Measurements from ENCODE around the gene BRICD5.
"Not testable (repeated sequence)": the region's sequence is repeated elsewhere in the genome, so short reads cannot be mapped to it uniquely, and the experiment has no call there.

BRICD5 gene

DNA sequence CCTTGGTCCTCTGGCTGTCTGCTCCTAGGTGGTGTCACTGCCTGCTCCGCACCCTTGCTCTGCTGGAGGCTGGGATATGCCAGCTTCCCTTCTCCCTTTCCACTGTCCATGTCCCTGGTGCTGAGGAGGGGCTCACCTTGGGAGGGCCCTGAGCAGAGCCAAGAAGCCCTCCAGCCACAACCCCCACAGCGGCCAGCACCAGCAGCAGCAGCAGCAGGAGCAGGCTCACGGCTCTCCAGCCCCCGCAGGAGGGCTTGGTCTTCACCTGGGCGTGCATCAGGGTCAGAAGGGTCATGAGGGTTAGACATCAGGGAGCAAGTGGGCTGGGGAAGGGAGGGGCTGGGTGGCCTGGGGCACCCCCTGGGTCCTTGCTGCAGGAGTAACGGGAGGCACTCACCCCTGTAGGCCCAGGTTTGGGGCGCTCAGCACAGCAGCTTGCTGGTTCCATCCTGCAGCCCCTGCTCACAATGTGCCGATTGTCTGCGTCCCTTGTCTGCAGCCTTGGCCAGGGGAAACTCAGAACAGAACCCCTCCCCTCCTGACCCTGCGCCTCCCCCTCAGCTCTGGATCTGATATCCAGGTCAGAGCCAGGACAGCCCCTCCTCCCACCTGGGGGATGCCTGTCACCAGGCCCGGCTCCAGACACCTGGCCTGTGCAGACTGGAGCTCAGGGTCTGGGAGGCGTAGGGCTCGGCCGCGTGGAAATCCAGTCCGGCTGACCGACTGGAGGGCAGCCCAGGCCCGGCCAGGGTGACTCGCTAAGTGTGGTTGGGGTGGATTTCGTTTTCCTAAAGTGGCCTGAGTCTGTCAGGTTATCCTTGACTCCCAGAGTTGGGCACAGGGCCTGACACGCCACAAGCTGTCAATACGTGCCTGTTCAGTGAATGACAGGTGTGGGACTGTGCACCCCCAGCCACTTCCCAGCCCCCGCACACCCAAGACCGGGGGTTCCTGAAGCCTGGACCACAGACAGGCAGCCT, at the start of gene BRICD5:
Gene BRICD5 (minus strand): TSS at position 478 of the 980 bp plus-strand sequence. CDS start 30 bp downstream, at position 448.
- H3K27ac Mint-ChIP-seq: no peak within 1 kb of the TSS
- peaks cover 22% of the 10 kb centered on the region for H3K4me1 Mint-ChIP-seq (ENCODE audit: low read depth)
- no peaks in the 10 kb centered on the region for H3K27me3 Mint-ChIP-seq
- H3K36me3 Mint-ChIP-seq: peaks cover 9% of the 10 kb centered on the region
- H3K4me3 Mint-ChIP-seq: no peak within 1 kb of the TSS
- H3K9me3 Mint-ChIP-seq (ENCODE audit: low read depth): no peaks in the 10 kb centered on the region

GRCh38 chr16:2260250-2260649, 49.6 kb upstream of the BRICD5 start:
- Mint-ChIP-seq H3K4me1 (ENCODE audit: low read depth) (peaks cover 11% of the 10 kb centered on the region), H3K27ac (no peak overlapping the region), H3K4me3 (no peak overlapping the region), H3K9me3 (ENCODE audit: low read depth) (no peaks in the 10 kb centered on the region), H3K27me3 (no peaks in the 10 kb centered on the region), H3K36me3 (peaks cover 4% of the 10 kb centered on the region)

DNA sequence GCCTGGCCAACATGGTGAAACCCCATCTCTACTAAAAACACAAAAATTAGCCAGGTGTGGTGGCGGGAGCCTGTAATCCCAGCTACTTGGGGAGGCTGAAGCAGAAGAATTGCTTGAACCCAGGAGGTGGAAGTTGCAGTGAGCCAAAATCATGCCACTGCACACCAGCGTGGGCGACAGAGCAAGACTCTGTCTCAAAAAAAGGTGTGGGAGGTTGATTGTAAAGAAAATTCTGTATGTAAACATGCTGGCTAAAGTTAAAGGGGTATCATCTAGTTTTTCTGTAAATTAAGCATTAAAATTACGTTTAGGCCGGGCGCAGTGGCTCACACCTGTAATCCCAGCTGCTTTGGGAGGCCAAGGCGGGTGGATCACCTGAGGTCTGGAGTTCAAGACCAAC, 47.9 kb upstream of the BRICD5 start:
- H3K27ac Mint-ChIP-seq: not testable (repeated sequence)

DNA sequence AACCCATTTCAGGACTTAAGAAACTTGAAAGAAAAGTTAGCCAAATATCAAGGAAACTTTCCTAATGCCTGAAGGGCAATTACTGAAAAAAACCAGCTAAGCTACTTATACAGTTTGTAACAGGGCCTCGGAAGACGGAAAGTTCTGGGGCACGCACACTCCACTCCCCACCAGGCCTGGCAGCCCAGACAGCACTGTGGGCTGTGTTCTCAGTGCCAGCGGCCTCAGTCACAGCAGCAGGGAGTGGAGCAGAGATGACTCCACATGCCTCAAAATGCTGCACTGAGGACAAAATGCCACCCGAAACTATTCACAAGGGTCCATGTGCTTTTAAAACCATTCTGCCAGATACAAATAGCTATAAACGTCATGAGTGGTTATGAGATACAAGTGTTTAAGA, 47.1 kb upstream of the BRICD5 start:
- Mint-ChIP-seq H3K27me3 (no peaks in the 10 kb centered on the region), H3K9me3 (ENCODE audit: low read depth) (no peaks in the 10 kb centered on the region), H3K36me3 (peaks cover 4% of the 10 kb centered on the region), H3K27ac (no peak overlapping the region), H3K4me1 (ENCODE audit: low read depth) (peaks cover 4% of the 10 kb centered on the region), H3K4me3 (no peak overlapping the region)

More for the DNA sequence above, 47.9 kb upstream of the BRICD5 start:
- H3K36me3 Mint-ChIP-seq; H3K4me1 Mint-ChIP-seq (ENCODE audit: low read depth); H3K27me3 Mint-ChIP-seq; H3K4me3 Mint-ChIP-seq; H3K9me3 Mint-ChIP-seq (ENCODE audit: low read depth): not testable (repeated sequence)

DNA sequence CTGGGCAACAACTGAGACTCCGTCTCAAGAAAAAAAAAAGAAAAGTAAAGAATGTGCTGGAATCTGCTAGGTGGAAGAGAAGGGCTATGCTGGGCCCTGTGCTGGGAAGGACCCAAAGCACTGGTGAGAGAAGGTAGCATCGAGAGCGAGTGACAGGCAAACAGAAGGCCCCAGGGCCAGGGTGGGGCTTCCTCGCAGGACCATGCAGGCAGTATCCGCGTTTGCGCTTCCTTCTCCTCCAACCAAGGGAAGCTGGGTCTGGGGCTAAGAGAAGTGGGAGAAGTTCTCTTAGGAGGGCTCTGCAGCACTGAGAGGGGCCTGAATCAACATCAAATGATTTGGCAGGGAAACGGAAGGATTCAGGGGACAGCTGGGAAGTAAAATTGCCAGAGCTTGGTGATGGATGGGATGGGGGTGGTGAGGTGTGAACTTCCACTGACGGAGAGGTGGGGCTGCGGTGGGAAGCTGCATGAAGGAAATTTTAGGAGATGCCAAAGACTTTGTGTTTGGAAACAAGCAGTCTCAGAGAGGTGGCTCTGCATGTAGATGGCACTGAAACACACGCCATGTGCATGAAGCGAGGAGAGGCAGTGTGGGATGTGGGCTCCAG, 46.0 kb upstream of the BRICD5 start:
- Mint-ChIP-seq H3K36me3 (peaks cover 4% of the 10 kb centered on the region), H3K9me3 (ENCODE audit: low read depth) (no peaks in the 10 kb centered on the region), H3K27ac (peak overlapping the region; percentile 46)

GRCh38 chr16:2253293-2253692, 42.6 kb upstream of the BRICD5 start:
- no peaks in the 10 kb centered on the region for H3K36me3 Mint-ChIP-seq

More for the DNA sequence above, 46.0 kb upstream of the BRICD5 start:
- peaks cover 8% of the 10 kb centered on the region for H3K4me1 Mint-ChIP-seq (ENCODE audit: low read depth)
- no peaks in the 10 kb centered on the region for H3K27me3 Mint-ChIP-seq
- no peak overlapping the region for H3K4me3 Mint-ChIP-seq

DNA sequence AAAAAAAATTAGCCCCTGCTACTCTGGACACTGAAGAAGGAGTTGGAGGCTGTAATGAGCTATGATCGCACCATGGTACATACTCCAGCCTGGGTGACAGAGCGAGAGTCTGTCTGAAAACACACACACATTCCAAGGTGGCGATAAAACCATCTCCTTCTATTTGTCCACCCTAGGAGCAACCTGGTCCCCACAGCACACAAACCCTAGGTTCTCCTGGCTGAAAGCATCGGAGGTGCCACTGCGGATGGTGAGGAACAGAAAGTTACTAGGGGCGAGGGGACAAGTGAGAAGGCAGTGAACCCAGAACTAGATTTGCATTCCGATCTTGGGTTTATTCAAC, 42.1 kb upstream of the BRICD5 start:
- H3K4me3 Mint-ChIP-seq: no peak overlapping the region

More at GRCh38 chr16:2253293-2253692, 42.6 kb upstream of the BRICD5 start:
- no peaks in the 10 kb centered on the region for H3K9me3 Mint-ChIP-seq (ENCODE audit: low read depth)
- H3K27ac Mint-ChIP-seq: peak overlapping the region; percentile 58
- H3K4me1 Mint-ChIP-seq (ENCODE audit: low read depth): peaks cover 12% of the 10 kb centered on the region
- no peak overlapping the region for H3K4me3 Mint-ChIP-seq
- no peaks in the 10 kb centered on the region for H3K27me3 Mint-ChIP-seq

DNA sequence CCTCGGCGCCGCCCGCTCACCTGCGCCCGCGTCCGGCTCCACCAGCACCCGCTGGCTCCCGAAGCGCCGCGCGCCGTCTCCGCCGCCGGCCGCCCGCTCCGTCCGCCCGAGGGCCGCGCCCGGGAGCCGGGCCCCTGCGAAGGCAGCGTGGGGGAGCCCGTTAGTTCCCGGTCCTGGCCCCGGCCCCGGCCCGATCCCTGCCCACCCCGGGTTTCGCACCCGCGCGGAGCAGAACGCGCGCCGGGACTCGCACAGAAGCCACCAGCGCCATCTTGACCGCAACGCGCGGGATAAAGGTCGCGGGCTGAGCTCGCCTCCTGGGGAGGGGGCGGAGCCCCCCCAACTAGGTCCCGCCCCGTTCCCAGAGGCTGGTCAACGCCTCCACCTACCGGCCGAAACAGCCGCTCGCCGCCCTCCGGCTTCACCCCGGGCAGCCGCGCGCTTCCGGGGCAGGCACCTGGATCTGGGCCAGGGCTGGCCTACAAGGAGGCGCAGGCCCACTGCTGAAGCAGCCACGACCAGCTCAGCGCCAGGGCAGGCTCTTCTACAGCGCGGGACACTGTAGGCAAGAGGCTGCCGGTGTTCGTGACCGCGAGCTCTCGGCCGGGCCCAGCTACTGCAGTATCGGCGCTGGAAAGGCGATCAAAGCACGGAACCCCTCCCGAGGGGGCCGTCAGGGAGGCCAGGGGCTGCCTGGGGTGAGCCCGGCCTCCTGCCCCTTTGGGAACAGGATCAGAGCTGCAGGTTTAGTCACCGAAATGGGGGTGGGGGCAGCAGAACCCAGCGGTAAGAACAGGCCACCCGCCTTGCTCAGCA, 40.8 kb upstream of the BRICD5 start, which contains the start of gene ECI1:
Gene ECI1 (minus strand): TSS at position 292 of the 816 bp plus-strand sequence. CDS start 21 bp downstream, at position 271.
- Mint-ChIP-seq H3K27me3 (no peaks in the 10 kb centered on the region), H3K4me3 (peak within 1 kb of the TSS; percentile 90), H3K27ac (peak within 1 kb of the TSS; percentile 86), H3K4me1 (ENCODE audit: low read depth) (peaks cover 12% of the 10 kb centered on the region), H3K36me3 (no peaks in the 10 kb centered on the region), H3K9me3 (ENCODE audit: low read depth) (no peaks in the 10 kb centered on the region)

More for the DNA sequence above, 42.1 kb upstream of the BRICD5 start:
- H3K4me1 Mint-ChIP-seq (ENCODE audit: low read depth): peaks cover 12% of the 10 kb centered on the region
- H3K36me3 Mint-ChIP-seq: no peaks in the 10 kb centered on the region
- no peaks in the 10 kb centered on the region for H3K9me3 Mint-ChIP-seq (ENCODE audit: low read depth)
- no peaks in the 10 kb centered on the region for H3K27me3 Mint-ChIP-seq
- peak overlapping the region; percentile 58 for H3K27ac Mint-ChIP-seq

GRCh38 chr16:2250652-2251295, 40.1 kb upstream of the BRICD5 start:
- Mint-ChIP-seq H3K9me3 (ENCODE audit: low read depth) (no peaks in the 10 kb centered on the region), H3K36me3 (no peaks in the 10 kb centered on the region), H3K4me3 (peak overlapping the region; percentile 90), H3K27ac (peak overlapping the region; percentile 72), H3K27me3 (no peaks in the 10 kb centered on the region), H3K4me1 (ENCODE audit: low read depth) (peaks cover 12% of the 10 kb centered on the region)

- no peak overlapping the region for H3K4me3 Mint-ChIP-seq
- H3K4me1 Mint-ChIP-seq (ENCODE audit: low read depth): peaks cover 4% of the 10 kb centered on the region
- H3K9me3 Mint-ChIP-seq (ENCODE audit: low read depth): no peaks in the 10 kb centered on the region
- no peaks in the 10 kb centered on the region for H3K36me3 Mint-ChIP-seq
- H3K27me3 Mint-ChIP-seq: no peaks in the 10 kb centered on the region
- H3K27ac Mint-ChIP-seq: no peak overlapping the region
Measured at GRCh38 chr16:2246301-2246885, 35.7 kb upstream of the BRICD5 start.

GRCh38 chr16:2244926-2245795, 34.5 kb upstream of the BRICD5 start:
- Mint-ChIP-seq H3K4me1 (ENCODE audit: low read depth) (no peaks in the 10 kb centered on the region), H3K36me3 (no peaks in the 10 kb centered on the region), H3K27me3 (no peaks in the 10 kb centered on the region), H3K27ac (no peak overlapping the region), H3K4me3 (no peak overlapping the region), H3K9me3 (ENCODE audit: low read depth) (no peaks in the 10 kb centered on the region)

GRCh38 chr16:2244301-2244700, 33.6 kb upstream of the BRICD5 start:
- H3K27me3 Mint-ChIP-seq: no peaks in the 10 kb centered on the region
- no peak overlapping the region for H3K27ac Mint-ChIP-seq
- no peaks in the 10 kb centered on the region for H3K9me3 Mint-ChIP-seq (ENCODE audit: low read depth)
- H3K36me3 Mint-ChIP-seq: no peaks in the 10 kb centered on the region
- no peaks in the 10 kb centered on the region for H3K4me1 Mint-ChIP-seq (ENCODE audit: low read depth)
- no peak overlapping the region for H3K4me3 Mint-ChIP-seq

DNA sequence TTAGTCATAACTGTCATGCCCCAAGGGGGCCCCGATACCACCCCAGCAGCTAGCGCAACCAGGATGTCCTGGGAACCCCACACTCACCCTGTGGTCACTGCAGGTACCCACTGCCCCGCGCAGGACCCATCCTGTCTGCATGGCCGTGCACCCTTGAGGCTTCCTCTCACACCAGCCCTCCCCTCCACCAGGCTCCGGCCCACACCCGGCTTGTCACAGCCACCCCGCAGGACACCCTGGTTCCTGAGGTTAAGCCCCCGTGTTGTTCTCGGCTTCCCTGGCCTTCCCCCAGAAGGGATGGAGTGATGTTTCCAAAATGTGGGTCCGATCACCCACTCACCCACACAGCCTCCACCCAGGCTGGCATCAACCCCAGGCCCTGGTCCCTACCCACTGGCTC, 33.1 kb upstream of the BRICD5 start:
- Mint-ChIP-seq H3K27ac (no peak overlapping the region), H3K36me3 (no peaks in the 10 kb centered on the region), H3K9me3 (ENCODE audit: low read depth) (no peaks in the 10 kb centered on the region), H3K4me3 (no peak overlapping the region), H3K4me1 (ENCODE audit: low read depth) (no peaks in the 10 kb centered on the region), H3K27me3 (no peaks in the 10 kb centered on the region)

All from activated naive CD8-positive, alpha-beta T cell (primary cell).